B cell (primary cell): Measurements from ENCODE around the gene TMED5. TPM values are rescaled to one million over a fixed set of nuclear protein-coding genes. Genes with fewer than 3 reads are reported as not detected.
A peak's percentile ranks its signal among the peaks of the same experiment; 100 is the strongest.

Experiments
- ATAC-seq: fragments of 200-7000 bp; cut with Tn5 transposase; one replicate; pipeline ENCODE4 v1.10.0; 2021; ENCODE audit warnings: low read depth, mild to moderate bottlenecking, moderate number of reproducible peaks, moderate library complexity
- CTCF ChIA-PET: fragments of 350-600 bp; sonication (Branson Sonifier 250); formaldehyde crosslinking; loops from one replicate; lab custom pipeline; 2021; ENCODE audit warnings: antibody characterized with exemption, inconsistent platforms; lab: Charles Lee
- POLR2A ChIA-PET: fragments of 350-600 bp; sonication (Branson Sonifier 250); formaldehyde crosslinking; loops from one replicate; lab custom pipeline; 2021; ENCODE audit warnings: antibody characterized with exemption; lab: Charles Lee
- DNase-seq: peaks from one replicate; pipeline ENCODE4 v3.0.0; 2013
- H2AFZ ChIP-seq: 2 replicates; pipeline ENCODE4 v1.6.1; 2012; ENCODE audit warnings: mild to moderate bottlenecking, low read depth, low read length; ENCODE audit not compliant: insufficient read depth, poor library complexity, severe bottlenecking
- H3K27ac ChIP-seq, 2 donors: 1 replicate in 1 of 2; 2 replicates in 1 of 2; pipeline ENCODE4 v1.5.1; 2012 to 2013; ENCODE audit warnings: low read length in 2 of 2, mild to moderate bottlenecking in 2 of 2, moderate library complexity in 1 of 2
- H3K27me3 ChIP-seq, 4 experiments: fragments of 200-600 bp in 1 of 4; sonication (generic) in 1 of 4; replicated peaks in 1 of 4; 1 replicate in 2 of 4; 2 replicates in 2 of 4; pipeline versions ENCODE4 v1.6.1 to v1.7.0; 2013 to 2016; ENCODE audit warnings: low read length in 3 of 4, mild to moderate bottlenecking in 2 of 4, mixed read lengths in 1 of 4, moderate library complexity in 1 of 4; ENCODE audit not compliant: insufficient read depth in 4 of 4, control insufficient read depth in 3 of 4; ENCODE audit errors: control extremely low read depth in 1 of 4
- H3K36me3 ChIP-seq, 2 experiments: replicated peaks in 1 of 2; 1 replicate in 1 of 2; 2 replicates in 1 of 2; pipeline versions ENCODE4 v1.6.1 to v1.7.1; 2013; ENCODE audit warnings: low read length in 1 of 2; ENCODE audit not compliant: insufficient read depth in 2 of 2, control insufficient read depth in 1 of 2; ENCODE audit errors: control extremely low read depth in 1 of 2, extremely low read depth in 1 of 2
- H3K4me1 ChIP-seq, 2 donors: fragments of 200-600 bp in 1 of 2; sonication (generic) in 1 of 2; 1 replicate in 1 of 2; 2 replicates in 1 of 2; pipeline versions ENCODE4 v1.5.1 to v1.6.1; 2013 to 2017; ENCODE audit warnings: low read length in 2 of 2; ENCODE audit not compliant: control insufficient read depth in 2 of 2, insufficient read depth in 2 of 2
- H3K4me2 ChIP-seq: replicated peaks from 2 replicates; pipeline ENCODE3; 2012; ENCODE audit warnings: mild to moderate bottlenecking, low read depth, low read length; ENCODE audit not compliant: poor library complexity, severe bottlenecking
- H3K4me3 ChIP-seq, 5 experiments: fragments of 200-600 bp in 1 of 5; sonication (generic) in 1 of 5; 1 replicate in 3 of 5; 2 replicates in 2 of 5; pipeline versions ENCODE4 v1.5.1 to v1.7.0; 2011 to 2016; ENCODE audit warnings: low read length in 4 of 5, mild to moderate bottlenecking in 4 of 5, low read depth in 2 of 5, control low read depth in 1 of 5, moderate library complexity in 1 of 5; ENCODE audit not compliant: insufficient read depth in 1 of 5; ENCODE audit errors: control extremely low read depth in 1 of 5, extremely low read depth in 1 of 5
- H3K79me2 ChIP-seq: fragments of 200-600 bp; sonication (generic); one replicate; pipeline ENCODE4 v1.6.0; 2016; ENCODE audit warnings: low read length; ENCODE audit not compliant: control insufficient read depth, insufficient read depth
- H3K9ac ChIP-seq: fragments of 200-600 bp; sonication (generic); 2 replicates; pipeline ENCODE4 v1.6.1; 2017; ENCODE audit warnings: mild to moderate bottlenecking, low read length, moderate library complexity
- H3K9me3 ChIP-seq, 3 donors: one replicate each; pipeline versions ENCODE4 v1.6.1 to v1.7.1; 2013; ENCODE audit warnings: low read length in 2 of 3; ENCODE audit not compliant: control insufficient read depth in 2 of 3, insufficient read depth in 1 of 3; ENCODE audit errors: control extremely low read depth in 1 of 3
- H4K20me1 ChIP-seq: 2 replicates; pipeline ENCODE4 v1.6.0; 2012; ENCODE audit warnings: mild to moderate bottlenecking, low read length; ENCODE audit not compliant: insufficient read depth, control insufficient read depth, poor library complexity, severe bottlenecking
- H3K27ac Mint-ChIP-seq: one replicate; pipeline ENCODE4 v1.8.0; 2021; ENCODE audit warnings: mixed read lengths
- H3K27me3 Mint-ChIP-seq: one replicate; pipeline ENCODE4 v1.8.0; 2021; ENCODE audit warnings: mixed read lengths
- H3K4me1 Mint-ChIP-seq: one replicate; pipeline ENCODE4 v1.8.0; 2021; ENCODE audit warnings: mixed read lengths
- H3K4me3 Mint-ChIP-seq: one replicate; pipeline ENCODE4 v1.8.0; 2021; ENCODE audit warnings: mixed read lengths
- H3K9me3 Mint-ChIP-seq: one replicate; pipeline ENCODE4 v1.8.0; 2022; ENCODE audit warnings: mixed read lengths; ENCODE audit not compliant: insufficient read depth
- EZH2 ChIP-seq: IDR thresholded peaks from 2 replicates; pipeline ENCODE4 v1.6.1; 2012; ENCODE audit warnings: borderline replicate concordance, low read depth, mild to moderate bottlenecking, moderate library complexity, low read length; ENCODE audit not compliant: insufficient read depth, poor library complexity, severe bottlenecking
- WGBS: methylation state at CpG from one replicate; pipeline ENCODE4 v1.1.5; 2013; ENCODE audit warnings: missing lambda C conversion rate; ENCODE audit not compliant: insufficient coverage; 5-methylcytosine and 5-hydroxymethylcytosine counted together
- intact Hi-C: fragments of 100-400 bp; cut with micrococcal nuclease; formaldehyde crosslinking; loops from one replicate; pipeline ENCODE4 v1.10.0; 2022
- polyA plus RNA-seq: library from polyadenylated mRNA; depleted of rRNA; stranded (reverse); fragments of >200 nt; gene quantifications from 2 replicates; pipeline ENCODE4 v1.2.3, GENCODE V29; 2012
- total RNA-seq, 2 donors: library from RNA; stranded (reverse); fragments of 120-200 nt in 1 of 2; gene quantifications; 1 replicate in 1 of 2; 2 replicates in 1 of 2; pipeline versions ENCODE4 v1.2.3 to v1.2.4, GENCODE V29; 2013 to 2022
- TF ChIP-seq, protein P1 (sequence below): fragments of 200-600 bp; IDR thresholded peaks from one replicate; pipeline ENCODE4 v1.8.0; 2022; ENCODE audit warnings: antibody characterized with exemption, mild to moderate bottlenecking

TMED5 gene
- total and polyA plus RNA-seq, 2 donors (not counting 1 experiment from before 2014, with no cell fraction given) = 23.7 to 46.1 TPM

DNA sequence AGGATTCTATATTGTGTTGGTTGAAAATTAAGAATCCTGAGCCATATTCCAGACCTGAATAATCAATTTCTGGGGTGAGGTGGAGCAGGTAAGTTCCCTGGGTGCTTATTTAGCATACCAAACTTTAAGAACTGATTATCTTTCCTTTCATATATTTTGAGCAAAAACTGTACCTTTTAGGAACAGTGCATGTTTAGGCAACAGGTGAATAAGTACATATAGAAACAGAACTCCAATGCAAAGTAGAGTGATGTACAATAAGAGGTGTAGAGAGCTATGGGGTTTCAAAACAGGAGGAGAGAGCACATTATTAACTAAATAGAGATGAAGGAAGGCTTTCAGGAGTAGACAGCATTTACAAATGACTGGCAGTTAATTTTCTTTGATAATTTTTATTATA, 28.7 kb downstream of the TMED5 start:
- Histone ChIP-seq H3K4me1 (no peaks in the 10 kb centered on the region), H3K4me3 (no peak overlapping the region), H3K4me2 (no peak overlapping the region), H2AFZ (no peak overlapping the region), H3K36me3 (peaks cover 25 to 58% of the 10 kb centered on the region in 2 experiments), H3K27ac (peak overlapping the region in 1 of 2 donors; percentile 7), H3K79me2 (no peaks in the 10 kb centered on the region), H3K9ac (no peak overlapping the region), H3K9me3 (no peaks in the 10 kb centered on the region), H3K27me3 (no peaks in the 10 kb centered on the region), H4K20me1 (peaks cover 5% of the 10 kb centered on the region)
- ChIA-PET POLR2A (no interaction called here), CTCF (no interaction called here)
- intact Hi-C loops = loop anchor here (5.0 kb wide), 1 partner anchor 34 kb away; no protein-coding TSS in a partner anchor
- no peak overlapping the region for H3K4me3 Mint-ChIP-seq
- H3K27ac Mint-ChIP-seq = no peak overlapping the region
- no peak for DNase-seq
- no peak for TF ChIP-seq EZH2
- TF ChIP-seq, protein P1, sequence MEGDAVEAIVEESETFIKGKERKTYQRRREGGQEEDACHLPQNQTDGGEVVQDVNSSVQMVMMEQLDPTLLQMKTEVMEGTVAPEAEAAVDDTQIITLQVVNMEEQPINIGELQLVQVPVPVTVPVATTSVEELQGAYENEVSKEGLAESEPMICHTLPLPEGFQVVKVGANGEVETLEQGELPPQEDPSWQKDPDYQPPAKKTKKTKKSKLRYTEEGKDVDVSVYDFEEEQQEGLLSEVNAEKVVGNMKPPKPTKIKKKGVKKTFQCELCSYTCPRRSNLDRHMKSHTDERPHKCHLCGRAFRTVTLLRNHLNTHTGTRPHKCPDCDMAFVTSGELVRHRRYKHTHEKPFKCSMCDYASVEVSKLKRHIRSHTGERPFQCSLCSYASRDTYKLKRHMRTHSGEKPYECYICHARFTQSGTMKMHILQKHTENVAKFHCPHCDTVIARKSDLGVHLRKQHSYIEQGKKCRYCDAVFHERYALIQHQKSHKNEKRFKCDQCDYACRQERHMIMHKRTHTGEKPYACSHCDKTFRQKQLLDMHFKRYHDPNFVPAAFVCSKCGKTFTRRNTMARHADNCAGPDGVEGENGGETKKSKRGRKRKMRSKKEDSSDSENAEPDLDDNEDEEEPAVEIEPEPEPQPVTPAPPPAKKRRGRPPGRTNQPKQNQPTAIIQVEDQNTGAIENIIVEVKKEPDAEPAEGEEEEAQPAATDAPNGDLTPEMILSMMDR = no peak
- ATAC-seq = no peak
- no peaks in the 10 kb centered on the region for H3K9me3 Mint-ChIP-seq
- no peaks in the 10 kb centered on the region for H3K4me1 Mint-ChIP-seq
- no peaks in the 10 kb centered on the region for H3K27me3 Mint-ChIP-seq

DNA sequence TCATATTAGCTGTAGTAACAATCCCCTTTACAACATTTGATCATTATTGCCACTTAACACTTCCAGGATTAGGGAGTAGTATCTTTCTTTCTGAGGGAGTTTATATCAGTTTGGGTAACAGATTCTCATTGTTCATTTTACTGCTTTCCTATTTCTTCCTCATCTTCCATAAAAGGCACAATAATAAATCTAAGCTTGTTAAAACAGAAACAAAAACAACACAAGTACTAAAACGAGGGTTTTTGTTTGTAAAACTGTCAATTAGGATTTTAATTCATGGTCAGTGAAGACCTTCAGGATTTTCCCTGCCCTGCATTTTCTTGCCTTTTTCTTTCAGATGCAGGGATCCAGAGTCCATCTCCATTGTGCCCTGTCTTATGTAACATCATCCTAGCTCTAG, 29.5 kb downstream of the TMED5 start:
- ATAC-seq = no peak
- TF ChIP-seq, protein P1 = no peak
- CTCF ChIA-PET = no interaction called here

More for the DNA sequence above, 29.5 kb downstream of the TMED5 start:
- peak overlapping the region; percentile 32 for H3K27ac Mint-ChIP-seq
- Histone ChIP-seq H4K20me1 (peaks cover 5% of the 10 kb centered on the region), H3K27me3 (no peaks in the 10 kb centered on the region), H2AFZ (no peak overlapping the region), H3K79me2 (no peaks in the 10 kb centered on the region), H3K36me3 (peaks cover 25 to 50% of the 10 kb centered on the region in 2 experiments), H3K4me3 (no peak overlapping the region), H3K4me1 (no peaks in the 10 kb centered on the region), H3K9me3 (no peaks in the 10 kb centered on the region), H3K4me2 (no peak overlapping the region), H3K27ac (peak overlapping the region in 1 of 2 donors; percentile 7), H3K9ac (no peak overlapping the region)
- POLR2A ChIA-PET = no interaction called here
- no CpG with 5 or more reads among the region's 1 CpG for WGBS
- intact Hi-C loops = loop anchor here (5.0 kb wide), 1 partner anchor 33 kb away; no protein-coding TSS in a partner anchor
- H3K4me1 Mint-ChIP-seq = no peaks in the 10 kb centered on the region
- H3K4me3 Mint-ChIP-seq = no peak overlapping the region
- DNase-seq = no peak
- no peaks in the 10 kb centered on the region for H3K27me3 Mint-ChIP-seq
- H3K9me3 Mint-ChIP-seq = no peaks in the 10 kb centered on the region
